ENCODE measurements around the gene BTBD16.

The BTBD16 gene

DNA sequence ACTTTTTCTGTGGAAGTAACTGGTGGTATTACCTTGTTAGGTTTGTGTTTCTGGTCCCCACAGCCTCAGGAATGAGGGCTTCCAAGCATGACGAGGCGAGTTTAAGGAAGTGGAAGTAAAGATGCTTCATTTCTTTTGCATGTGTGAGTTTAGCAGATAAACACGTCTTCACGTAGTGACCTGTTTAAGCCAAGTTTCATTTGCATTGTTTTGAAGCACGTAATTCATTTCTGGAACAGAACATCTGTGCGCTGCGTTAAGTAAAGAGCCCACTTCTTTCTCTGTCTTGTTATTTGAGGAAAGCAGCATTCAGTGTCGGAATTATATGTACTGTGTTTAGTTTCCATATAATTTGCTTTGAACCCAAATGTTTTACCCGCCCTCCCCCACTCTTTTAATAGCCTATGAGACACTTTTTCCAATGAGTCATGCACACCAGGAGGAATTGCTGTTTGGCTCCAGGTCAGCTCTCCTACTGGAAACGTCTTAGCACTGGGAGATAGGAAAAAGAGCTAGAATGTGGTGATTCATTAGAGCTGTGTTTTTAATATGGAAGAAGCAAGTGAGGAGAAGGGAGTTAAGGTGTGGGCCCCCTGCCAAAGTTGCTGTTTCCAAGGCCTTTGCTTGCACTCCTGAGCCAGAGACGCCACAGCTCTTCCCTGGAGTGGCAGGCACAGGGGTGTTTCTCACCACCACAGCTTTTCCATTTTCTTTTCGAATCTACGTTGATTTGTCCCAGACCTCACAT is 36.7 kb downstream of the BTBD16 start:
- Histone ChIP-seq H3K4me3 (ENCODE audit: low read depth, low read length) (no peak overlapping the region), H3K9me3 (ENCODE audit: severe bottlenecking) (peaks cover 2% of the 10 kb centered on the region), H3K27me3 (ENCODE audit: insufficient read depth, low read depth, severe bottlenecking) (no peaks in the 10 kb centered on the region), H3K36me3 (no peaks in the 10 kb centered on the region), H3K27ac (no peak overlapping the region)
- TF ChIP-seq CTCF (IDR thresholded peaks at IDR 0.05; ENCODE audit: low read depth, low read length): no peak
- no peak for DNase-seq

DNA sequence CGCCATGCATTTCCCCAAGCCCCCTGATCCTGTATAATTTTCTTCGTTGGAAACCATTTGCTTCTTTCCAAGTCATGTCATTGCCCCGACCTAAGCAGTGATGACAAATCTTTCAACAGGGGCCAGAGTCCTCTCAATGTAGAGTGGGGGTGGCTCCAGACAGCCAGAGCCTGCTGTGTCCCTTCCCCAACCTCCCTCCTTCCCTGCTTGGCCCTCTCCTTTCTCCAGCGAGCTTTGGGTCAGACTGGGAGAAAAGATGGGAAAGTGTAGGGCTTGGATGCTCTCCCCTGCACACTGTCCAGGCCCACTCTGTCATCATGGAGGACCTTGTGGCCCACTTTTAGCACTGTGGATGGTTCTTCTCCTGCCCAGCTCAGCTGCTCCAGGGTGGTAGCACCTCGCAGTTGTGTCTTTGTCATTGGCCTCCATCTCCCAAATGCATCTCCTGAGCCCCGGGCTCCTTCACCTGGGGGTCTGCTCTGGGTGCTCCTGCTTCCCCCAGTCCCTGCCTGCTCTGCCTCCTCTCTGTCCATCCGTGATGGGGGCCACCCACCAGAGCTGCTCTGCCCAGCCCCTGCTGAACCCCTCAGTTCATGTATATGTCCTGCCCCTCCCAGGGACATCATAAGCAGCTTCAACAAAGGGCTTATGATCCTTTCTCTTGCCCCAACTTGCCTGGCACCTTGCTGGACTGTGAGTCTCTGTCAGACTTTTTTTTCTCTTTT is 37.5 kb downstream of the BTBD16 start:
- Histone ChIP-seq H3K27ac (no peak overlapping the region), H3K9me3 (ENCODE audit: severe bottlenecking) (peaks cover 2% of the 10 kb centered on the region), H3K36me3 (no peaks in the 10 kb centered on the region), H3K4me3 (ENCODE audit: low read depth, low read length) (no peak overlapping the region), H3K27me3 (ENCODE audit: insufficient read depth, low read depth, severe bottlenecking) (no peaks in the 10 kb centered on the region)
- no peak for DNase-seq
- TF ChIP-seq CTCF (IDR thresholded peaks at IDR 0.05; ENCODE audit: low read depth, low read length): no peak

GRCh38 chr10:122310311-122311050 is 39.4 kb downstream of the BTBD16 start:
- H3K9me3 ChIP-seq (ENCODE audit: severe bottlenecking): peaks cover 2% of the 10 kb centered on the region
- no peak for TF ChIP-seq CTCF (IDR thresholded peaks at IDR 0.05; ENCODE audit: low read depth, low read length)
- no peak overlapping the region for H3K4me3 ChIP-seq (ENCODE audit: low read depth, low read length)
- no peaks in the 10 kb centered on the region for H3K27me3 ChIP-seq (ENCODE audit: insufficient read depth, low read depth, severe bottlenecking)
- no peak for DNase-seq
- H3K27ac ChIP-seq: no peak overlapping the region
- no peaks in the 10 kb centered on the region for H3K36me3 ChIP-seq

GRCh38 chr10:122311051-122311410 is 39.9 kb downstream of the BTBD16 start:
- Histone ChIP-seq H3K4me3 (ENCODE audit: low read depth, low read length) (no peak overlapping the region), H3K27ac (no peak overlapping the region), H3K27me3 (ENCODE audit: insufficient read depth, low read depth, severe bottlenecking) (no peaks in the 10 kb centered on the region), H3K36me3 (no peaks in the 10 kb centered on the region), H3K9me3 (ENCODE audit: severe bottlenecking) (no peaks in the 10 kb centered on the region)
- no peak for TF ChIP-seq CTCF (IDR thresholded peaks at IDR 0.05; ENCODE audit: low read depth, low read length)
- DNase-seq: no peak

GRCh38 chr10:122311716-122312115 is 40.6 kb downstream of the BTBD16 start:
- no peak overlapping the region for H3K4me3 ChIP-seq (ENCODE audit: low read depth, low read length)
- no peaks in the 10 kb centered on the region for H3K27me3 ChIP-seq (ENCODE audit: insufficient read depth, low read depth, severe bottlenecking)
- TF ChIP-seq CTCF (IDR thresholded peaks at IDR 0.05; ENCODE audit: low read depth, low read length): no peak
- H3K27ac ChIP-seq: no peak overlapping the region
- no peak for DNase-seq
- no peaks in the 10 kb centered on the region for H3K9me3 ChIP-seq (ENCODE audit: severe bottlenecking)
- no peaks in the 10 kb centered on the region for H3K36me3 ChIP-seq
